Activated T-cell treated with anti-CD3 and anti-CD28 coated beads for 4 hours (primary cell): Measurements from ENCODE around the gene GALNT2.

Experiments
- DNase-seq: peaks from one replicate; pipeline ENCODE4 v3.0.0-alpha.2; 2020

Gene GALNT2

DNA sequence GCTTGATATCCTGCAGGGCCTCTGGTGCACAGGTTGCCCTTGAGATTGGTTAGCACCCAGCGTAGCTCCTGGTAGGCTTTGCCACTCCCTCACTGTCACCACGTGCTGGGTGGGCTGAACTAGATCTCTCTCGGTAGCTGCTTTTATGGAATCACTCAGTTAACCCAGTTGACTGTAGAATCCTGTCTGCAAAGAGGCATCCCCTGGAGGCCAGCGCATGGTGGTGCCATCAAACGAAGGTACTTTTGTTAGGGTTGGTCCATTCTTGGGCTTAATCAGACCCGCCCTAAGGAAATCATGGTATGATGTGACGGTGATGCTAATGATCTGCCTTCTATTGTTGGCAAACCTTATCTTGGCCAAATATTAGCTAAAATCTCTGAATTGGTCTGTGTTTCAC is 153.4 kb downstream of the GALNT2 start:
- no peak for DNase-seq

DNA sequence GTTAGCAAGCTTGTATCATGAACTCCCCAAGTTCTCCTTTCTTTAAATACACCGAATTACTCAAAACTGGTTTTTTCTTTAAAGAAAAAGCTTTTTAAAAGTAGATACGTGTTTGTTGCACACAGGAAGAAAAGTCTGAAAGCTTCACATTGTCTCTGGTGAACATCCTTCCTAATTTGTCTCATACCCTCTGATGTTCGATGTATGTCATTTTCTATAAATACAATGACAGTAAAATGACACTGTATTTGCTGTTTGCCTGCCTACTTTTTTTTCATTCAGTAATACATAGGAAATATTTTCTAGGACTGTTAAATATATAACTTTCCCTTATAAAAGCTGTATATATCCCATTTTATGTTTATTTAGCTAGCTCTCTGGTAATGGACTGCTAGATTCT is 153.9 kb downstream of the GALNT2 start:
- no peak for DNase-seq

DNA sequence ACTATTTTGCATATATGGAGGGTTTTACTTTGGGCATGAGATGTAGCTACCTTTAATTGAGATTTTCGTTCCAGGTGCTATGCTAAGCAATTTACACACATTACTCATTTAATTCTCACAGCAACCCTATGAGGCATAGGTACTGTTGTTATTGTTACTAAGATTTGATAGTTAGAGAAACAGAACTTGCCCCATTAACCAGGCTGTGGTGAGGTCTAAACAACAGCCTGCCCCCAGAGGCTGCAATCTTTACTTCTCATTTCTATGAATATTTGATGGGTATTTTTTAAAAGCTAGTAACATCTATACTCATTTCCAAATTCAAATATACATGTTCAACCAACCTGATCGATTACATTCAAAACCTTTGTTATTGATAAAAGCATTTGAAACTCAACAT is 155.6 kb downstream of the GALNT2 start:
- DNase-seq, result no peak

DNA sequence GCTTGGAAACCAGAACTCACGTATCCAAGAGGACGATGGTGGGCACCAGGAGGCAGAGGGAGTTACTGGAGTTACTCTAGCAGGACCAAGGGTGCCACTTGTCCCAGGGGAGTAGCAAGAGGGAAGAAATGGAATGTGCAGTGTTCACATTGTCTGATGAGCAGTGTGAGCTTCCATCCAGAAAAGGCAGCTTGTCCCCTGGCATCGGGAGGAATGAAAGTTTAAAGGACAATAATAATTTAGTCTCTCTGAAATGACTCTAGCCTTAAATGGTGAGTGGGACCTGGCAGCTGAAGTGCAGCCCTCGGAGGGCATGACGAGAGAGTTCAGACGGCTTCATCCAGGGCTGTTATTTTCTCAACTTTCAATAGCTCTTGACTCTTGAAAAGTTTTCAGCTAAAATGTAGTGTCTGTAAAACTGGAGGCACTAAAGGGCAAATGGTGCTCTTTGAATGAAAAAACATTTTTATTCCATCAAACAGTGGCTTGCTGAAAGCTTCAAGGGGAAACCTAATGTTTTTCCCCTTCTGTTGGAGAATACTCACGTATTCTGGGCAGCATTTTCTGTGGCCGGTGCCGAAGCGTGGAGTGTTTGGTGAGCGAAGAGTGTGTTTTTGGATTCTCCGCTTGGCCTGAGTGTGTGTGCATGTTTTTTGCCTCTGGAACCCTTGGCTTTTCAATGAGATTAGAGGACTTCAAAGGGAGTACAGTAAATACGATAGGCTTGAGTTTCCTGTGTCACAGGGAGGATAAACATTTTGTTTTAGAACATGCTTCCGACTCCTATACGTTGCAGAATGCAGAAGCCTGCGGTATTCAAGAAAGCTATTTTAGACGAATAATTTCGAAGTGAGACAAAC is 157.3 kb downstream of the GALNT2 start:
- no peak for DNase-seq

DNA sequence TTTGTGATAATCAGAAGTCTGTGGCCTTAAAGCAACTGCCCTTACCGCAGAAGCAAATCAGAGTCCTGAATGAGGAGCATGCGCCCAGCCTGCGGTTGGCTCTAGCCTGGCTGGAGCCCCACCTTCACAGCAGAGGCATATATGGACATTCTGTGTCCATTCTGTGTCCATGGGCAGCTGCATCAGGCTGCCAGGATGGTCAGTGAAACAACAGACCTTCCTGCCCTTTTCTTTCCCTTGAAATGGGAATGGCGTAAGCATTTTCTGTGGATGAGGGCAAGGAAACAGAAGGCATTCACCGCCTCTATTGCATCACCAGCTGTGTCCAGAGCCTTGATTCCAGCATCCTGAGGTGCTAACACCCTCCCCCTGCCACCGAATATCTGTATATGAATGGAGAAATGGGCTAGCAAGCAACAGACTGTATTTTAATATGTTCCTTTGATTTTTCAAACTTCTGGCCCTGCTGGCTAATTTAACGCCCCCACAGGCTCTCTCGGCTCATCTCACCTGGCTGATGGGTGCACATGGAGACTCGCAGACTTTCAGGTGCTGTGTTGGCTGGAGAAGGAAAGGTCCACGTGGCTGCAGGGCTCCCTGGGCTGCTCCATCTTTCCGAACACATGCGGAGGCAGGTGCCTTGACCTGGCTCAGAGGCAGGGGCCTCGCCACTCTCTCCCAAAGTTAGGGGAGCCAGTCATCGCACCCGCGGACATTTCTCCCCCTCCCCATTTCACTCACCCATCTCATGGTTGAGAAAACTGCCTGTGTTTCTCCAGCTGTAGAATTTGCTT is 159.2 kb downstream of the GALNT2 start:
- no peak for DNase-seq

DNA sequence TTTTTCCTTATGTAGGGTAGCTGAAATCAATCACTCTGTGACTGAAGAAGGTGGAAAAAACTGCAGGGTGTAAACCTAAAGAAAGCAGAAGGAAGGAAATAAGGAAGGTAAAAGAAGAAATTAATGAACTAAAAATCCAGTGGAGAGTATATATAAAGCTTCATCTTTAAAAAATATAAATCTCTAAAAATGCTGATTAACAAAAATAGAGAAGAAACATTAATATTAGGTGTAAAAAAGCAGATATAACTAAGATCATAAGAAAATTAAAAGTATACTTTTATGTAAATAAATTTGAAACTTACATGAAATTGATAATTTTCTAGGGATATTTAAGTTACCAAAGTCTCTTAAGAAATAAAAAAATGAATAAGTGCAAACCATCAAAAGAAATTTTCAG is 159.8 kb downstream of the GALNT2 start:
- DNase-seq, result no peak

DNA sequence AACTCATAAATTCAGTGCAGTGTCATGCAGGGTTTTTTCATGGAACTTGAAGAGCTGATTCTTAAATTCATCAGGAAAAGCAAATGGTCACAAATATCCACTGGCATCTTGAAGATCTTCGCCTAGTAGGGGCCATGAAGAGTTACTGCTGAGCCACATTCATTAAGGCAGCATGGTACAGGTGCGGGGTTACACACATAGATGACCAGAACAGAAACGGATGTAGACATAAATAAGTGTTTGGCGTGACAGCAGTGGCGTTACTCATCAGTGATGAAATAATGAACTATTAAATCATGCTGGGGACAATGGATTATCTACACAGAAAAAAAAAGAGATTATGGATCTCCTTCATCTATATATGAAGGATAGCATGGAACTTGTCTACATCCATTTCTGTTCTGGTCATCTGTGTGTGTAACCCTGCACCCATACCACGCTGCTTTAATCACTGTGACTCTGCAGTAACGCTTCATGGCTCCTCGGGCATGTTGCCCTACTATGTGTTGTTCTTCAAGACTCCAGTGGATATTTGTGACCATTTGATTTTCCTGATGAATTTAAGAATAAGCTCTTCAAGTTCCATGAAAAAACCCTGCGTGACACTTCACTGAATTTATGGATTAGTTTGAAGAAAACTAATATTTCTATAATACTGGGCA is 161.3 kb downstream of the GALNT2 start:
- DNase-seq, result no peak

DNA sequence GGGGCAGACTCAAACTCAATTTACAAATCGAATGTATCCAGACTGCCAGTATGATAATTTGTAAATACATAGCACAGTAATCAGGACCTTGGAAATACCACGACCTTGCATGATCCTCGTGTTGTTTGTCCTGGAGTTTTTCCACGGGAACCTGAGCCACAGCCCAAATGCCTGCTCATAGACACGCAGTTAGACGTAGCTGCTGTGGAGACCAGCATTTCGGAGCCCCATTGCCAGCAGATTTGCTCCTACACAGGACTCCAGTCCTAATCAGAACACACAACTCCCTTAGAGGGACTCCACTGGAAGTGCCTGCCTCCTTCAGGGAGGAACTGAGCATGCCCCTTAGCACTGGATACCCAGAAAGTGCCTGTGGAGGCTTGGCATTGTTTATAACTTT is 163.2 kb downstream of the GALNT2 start:
- DNase-seq, result no peak

DNA sequence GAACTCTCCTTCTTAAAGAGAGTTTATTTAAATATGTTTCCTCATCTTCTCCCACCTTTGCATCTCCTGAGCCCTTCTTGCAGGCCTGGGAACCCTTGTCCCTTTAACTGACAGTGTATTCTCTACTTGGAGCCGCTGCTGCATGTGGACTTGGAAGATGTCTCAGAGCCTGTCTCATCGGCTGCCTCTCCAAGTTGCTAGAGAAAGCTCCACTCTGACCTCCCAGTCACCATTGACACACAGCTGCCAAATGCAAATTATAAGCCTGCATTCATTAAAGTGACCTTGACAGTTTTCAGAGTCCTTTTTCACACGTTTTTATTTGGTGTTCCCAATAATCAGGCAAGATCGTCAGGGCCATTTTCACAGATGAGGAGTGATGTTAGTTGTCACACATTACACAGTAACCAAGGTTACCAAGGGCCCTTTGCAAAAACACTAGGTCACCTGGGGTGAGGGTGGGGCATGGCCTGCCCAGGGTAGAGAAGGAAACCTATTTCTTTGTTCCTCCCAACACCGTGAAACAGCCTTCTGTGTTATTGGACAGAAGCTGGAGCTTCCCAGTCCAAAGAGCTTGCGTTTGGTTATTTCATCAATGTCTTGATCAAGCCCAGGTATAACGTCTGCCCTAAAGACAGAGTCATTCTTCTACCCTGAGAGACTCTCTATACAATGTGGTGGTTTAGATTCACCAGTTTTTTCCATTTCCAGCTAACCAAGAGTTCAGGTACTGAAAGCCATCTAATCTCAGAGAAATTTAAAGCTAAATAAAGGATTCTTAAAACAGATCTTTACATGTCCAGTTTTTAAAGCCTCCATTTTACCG is 164.1 kb downstream of the GALNT2 start:
- no peak for DNase-seq

DNA sequence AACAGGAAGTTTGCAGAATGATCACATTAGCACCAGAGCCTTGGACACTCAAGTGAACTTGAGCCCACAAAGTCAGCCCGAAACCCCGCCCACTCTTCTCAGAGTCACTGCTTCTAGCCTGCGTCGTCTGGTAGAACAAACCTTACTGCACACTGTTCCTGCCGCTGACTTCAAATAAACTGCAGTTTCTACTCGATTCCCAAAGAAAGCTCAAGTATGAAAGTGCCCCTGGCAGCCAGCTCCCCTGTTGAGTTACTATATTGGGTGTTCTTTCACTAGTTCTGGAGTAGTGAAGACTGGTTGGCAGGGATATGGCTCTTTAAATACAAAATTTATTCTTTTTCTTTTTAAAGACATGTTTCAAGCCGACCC is 164.7 kb downstream of the GALNT2 start:
- no peak for DNase-seq

DNA sequence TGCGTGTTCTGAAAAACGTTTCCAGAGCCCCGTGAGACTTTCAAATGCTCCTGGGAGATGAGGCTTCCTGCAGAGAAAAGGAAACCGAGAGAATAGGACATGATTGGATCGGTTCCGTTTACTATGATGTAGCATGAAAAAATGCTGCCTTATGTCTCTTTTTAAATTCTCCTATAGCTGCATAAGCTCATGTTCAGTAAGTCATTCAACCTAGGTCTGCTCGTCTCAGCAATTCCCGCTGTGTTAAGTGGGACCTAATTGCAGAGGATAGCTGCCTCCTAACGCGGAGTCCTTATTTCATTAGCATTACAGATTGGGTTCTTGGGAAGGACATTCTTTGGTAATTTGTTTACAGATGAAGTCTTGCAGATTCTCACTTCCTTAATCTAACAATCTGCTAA is 165.3 kb downstream of the GALNT2 start:
- no peak for DNase-seq

DNA sequence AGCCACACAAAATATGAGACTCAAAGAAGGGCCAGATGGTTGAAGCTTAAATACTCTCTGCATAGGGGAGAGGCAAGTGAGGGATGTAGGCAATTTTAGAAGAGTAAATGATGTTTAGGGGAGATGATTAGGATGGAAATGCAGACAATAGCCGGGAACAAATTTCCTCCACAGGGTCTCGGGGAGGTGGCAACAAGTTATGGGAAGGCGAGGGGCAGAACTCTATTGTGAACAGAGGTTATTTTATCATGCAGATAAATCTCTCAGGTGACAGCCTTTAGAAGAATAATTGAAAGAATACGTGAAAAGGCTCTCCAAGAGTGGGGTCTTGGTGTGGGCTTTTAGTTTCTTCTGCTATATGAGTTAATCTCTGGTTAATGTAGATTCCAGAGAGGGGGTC is 166.7 kb downstream of the GALNT2 start:
- no peak for DNase-seq

DNA sequence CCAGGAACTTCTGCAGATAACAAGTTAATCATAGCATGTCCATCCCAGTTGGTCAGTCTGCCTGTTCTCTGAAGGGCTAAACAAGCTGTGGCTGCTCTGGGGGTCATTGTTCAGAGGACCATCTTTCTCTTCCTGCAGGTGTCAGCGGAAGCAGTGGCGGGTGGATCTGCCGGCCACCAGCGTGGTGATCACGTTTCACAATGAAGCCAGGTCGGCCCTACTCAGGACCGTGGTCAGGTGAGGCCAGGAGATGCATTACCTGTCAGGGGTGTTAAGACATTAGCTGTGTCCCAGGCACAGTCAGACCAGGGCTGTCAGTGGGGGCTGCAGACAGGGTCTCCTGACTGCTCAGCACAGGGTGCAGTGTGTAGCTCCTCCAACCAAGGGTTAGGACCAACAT is 168.8 kb downstream of the GALNT2 start:
- no peak for DNase-seq

DNA sequence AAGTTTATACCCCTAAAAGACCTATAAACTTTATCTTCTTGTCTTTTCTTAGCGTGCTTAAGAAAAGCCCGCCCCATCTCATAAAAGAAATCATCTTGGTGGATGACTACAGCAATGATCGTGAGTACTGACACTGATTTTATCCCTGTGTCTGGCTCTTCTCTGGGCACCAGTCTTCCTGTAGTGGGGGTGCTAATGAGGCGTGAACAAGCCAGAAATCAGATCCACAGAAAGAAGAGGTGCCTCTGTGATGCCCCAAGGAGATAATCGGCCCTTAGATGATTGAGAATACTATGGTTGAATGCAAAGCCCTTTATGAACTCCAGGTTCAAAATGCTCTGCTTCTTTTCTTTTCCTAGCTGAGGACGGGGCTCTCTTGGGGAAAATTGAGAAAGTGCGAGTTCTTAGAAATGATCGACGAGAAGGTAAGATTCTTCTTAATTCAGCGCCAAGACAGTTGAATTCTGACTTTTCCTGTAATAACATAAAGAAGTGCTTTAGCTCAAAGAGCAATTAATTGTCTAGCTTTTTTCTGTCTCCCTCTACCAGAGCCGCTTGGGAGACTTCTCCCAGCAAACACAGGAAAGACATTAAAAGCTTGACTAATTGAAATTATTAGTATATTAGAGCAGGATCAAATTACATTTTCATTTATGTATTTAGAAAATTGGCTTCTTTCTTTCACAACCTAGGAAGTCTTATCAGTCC is 169.4 kb downstream of the GALNT2 start:
- DNase-seq, result no peak

DNA sequence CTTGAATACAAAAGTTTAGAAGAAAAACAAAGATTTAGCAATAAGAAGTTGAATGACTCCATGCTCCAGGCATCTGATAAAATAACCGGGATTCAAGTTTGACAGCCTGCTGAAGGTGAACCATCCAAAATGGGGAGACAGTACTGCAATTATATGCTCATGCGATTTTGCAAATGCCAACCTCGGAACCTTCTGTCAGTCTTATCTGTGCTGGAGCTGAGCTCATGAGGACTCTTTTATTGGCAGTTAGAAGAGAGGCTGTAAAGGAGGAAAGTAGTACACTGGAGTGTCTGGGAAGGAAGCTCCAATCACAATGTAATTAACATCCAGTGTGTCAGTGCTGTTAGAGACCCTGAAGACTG is 170.0 kb downstream of the GALNT2 start:
- no peak for DNase-seq

DNA sequence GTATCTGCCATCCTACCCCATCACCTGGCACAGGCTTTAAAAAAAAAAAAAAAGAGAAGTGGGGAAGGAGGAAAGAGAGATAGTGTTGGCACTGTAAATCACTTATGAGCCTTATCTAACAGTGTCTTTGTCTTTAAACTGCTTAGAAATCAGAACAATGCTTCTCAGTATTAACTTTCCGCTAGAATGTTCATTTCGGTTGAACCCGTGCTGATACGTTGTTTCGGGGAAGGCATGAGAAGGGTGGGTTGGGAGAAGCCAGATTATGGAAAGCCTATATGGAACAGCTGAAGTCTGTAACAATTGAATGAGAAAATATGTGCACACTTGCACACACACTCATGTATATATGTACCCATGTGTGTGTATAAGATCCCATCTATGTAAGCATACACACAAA is 170.8 kb downstream of the GALNT2 start:
- no peak for DNase-seq

DNA sequence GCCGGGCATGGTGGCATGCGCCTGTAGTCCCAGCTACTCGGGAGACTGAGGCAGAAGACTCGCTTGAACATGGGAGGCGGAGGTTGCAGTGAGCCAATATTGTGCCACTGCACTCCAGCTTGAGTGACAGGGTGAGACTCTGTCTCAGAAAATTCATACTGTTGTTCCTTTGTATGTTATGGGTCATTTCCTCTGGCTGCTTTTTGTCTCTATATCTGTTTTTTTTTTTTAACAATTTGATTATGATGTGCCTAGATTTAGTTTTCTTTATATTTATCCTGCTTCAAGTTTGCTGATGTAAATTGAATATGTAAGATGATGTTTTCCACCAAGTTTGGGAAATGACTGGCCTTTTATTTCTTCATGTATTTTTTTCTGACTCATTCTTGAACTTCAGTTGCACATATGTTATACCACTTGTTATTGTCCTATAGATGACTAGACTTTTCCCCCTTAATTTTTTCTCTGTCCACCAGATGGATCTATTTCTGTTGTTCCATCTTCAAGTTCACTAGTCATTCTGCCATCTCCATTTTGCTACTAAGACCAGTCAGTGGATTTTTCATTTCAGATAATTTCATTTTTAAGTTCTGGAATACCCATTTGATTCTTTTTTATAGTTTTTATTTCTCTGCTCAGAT is 173.5 kb downstream of the GALNT2 start:
- DNase-seq, result no peak

DNA sequence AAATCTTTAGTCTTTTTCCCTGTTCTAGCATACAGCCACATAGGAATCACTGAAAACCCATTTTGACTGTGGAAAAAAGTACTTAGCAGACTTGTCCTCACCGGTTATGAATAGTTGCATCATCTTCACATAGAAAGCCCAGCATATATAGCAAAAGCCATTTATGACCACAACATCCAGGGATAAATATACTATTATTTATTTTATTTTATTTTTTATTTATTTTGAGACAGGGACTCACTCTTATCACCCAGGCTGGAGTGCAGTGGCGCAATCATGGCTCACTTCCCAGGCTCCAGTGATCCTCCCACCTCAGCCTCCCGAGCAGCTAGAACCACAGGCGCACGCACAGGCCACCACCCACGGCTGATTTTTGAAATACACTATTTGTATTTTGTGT is 175.3 kb downstream of the GALNT2 start:
- no peak for DNase-seq

DNA sequence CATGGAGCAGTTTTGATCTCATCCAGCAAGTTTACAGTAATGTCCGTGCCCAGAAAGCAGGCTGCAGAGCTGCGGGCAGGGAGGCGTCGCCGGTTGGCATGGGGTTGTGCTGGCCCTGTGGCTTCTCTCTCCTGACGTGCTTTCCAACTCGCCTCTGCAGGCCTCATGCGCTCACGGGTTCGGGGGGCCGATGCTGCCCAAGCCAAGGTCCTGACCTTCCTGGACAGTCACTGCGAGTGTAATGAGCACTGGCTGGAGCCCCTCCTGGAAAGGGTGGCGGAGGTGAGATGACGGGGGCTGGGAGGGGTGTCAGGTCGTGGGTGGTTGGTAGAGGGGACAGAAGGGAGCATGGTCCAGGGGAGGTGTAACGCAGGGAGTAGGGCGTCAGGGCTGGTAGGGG is 176.1 kb downstream of the GALNT2 start:
- no peak for DNase-seq

DNA sequence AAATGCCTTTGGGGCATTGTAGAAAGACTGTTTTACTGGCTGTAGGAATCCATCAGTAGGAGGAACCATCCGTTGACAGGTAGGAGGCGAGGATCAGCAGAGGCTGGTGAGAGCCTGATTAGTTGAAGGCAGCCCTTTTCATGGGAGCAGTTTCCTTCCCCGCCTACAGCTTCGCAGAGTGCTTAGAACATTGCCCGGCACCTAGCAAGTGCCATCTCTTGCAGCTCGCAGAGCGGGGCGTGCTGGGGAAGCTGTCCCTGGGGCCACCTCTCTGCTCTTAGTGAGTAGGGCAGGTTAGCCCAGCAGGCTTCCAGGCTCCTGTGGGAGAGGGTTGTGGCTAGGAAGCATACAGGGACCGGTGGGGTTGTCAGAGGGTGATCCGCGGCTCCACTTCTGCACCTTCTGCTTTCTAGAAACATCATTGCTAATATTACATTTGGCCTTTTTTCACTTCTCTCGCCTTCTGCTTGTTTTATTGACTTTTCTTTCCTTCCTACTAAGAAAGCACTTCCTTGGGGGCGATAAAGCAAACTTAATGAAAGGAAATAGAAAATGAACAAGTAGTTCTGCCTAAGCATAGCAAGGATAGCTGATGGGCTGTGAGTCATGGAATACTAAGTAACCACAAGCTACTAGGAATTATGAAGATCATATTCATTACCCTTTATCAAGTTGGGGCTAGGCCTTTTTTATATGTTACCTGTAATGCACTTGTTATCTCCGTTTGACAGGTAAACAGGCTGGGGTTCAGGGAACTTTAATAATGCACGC is 176.7 kb downstream of the GALNT2 start:
- no peak for DNase-seq

DNA sequence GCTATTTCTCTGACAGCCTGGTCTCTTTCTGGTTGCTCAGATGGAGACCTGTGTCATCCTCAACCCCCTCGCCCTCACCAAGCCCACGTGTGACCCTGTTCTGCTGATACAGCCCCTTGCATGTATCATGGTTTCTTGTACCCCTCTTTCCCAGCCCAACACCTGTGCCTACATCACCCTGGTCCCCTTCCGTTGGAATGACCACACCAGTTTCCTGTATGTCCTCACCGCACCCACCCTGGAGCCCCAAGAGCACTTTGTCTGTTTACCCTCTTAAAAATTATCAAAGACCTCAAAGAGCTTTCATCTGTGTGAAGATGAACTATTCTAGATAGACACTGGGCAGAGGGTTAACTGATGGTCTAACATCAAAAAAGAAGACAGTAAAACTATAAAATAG is 179.5 kb downstream of the GALNT2 start:
- no peak for DNase-seq
